HCT116 (cell line): ENCODE results near the gene GPR107.

Source experiments
- CEBPB ChIP-seq: IDR thresholded peaks from 2 replicates; pipeline ENCODE4 v1.6.1; 2012; ENCODE audit warnings: low read depth
- POLR2AphosphoS5 ChIP-seq: IDR thresholded peaks from 2 replicates; pipeline ENCODE4 v1.6.1; 2011; ENCODE audit warnings: mild to moderate bottlenecking, low read depth, low read length, moderate library complexity
- SIN3A ChIP-seq: IDR thresholded peaks from 2 replicates; pipeline ENCODE4 v1.6.1; 2012; ENCODE audit warnings: low read depth
- ZFX ChIP-seq: fragments of 450-650 bp; IDR thresholded peaks from 2 replicates; pipeline ENCODE4 v1.6.1; 2017
- ZNF274 ChIP-seq: fragments of 200-500 bp; sonication (Bioruptor generic); IDR thresholded peaks from 2 replicates; pipeline ENCODE4 v1.6.1; 2014; ENCODE audit warnings: mild to moderate bottlenecking, low read depth, low read length, inconsistent platforms
- TF ChIP-seq, protein P1 (sequence below), 3 experiments: fragments of 200-600 bp in 1 of 3; sonication (generic) in 1 of 3; IDR thresholded peaks in 2 of 3; conservative IDR thresholded peaks in 1 of 3; 2 replicates each; pipeline ENCODE4 v1.5.1; 2012 to 2017; ENCODE audit warnings: low read depth in 2 of 3, low read length in 2 of 3, antibody characterized with exemption in 1 of 3, borderline replicate concordance in 1 of 3, control low read depth in 1 of 3, mild to moderate bottlenecking in 1 of 3, mixed read lengths in 1 of 3, mixed run types in 1 of 3, moderate library complexity in 1 of 3; ENCODE audit not compliant: insufficient read depth in 1 of 3

DNA sequence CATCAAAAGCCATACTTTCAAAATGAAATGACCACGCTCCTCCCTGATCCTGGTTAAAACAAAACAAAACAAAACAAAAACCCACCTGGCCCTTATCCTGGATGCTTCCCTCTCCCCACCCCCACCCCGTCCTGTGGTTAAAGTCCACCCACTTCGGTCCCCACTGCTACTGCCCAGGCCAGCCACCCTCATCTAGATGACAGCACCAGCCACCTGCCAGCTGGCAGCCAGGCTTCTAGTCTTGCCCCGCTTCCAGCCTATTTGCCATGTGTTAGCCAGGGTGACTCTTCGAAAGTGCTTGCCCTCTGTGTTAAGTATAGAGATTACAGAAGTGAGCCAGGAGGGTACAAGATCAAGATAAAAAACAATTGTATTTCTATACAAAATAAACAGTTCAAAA, 91.0 kb downstream of the GPR107 start:
- TF ChIP-seq, protein P1, sequence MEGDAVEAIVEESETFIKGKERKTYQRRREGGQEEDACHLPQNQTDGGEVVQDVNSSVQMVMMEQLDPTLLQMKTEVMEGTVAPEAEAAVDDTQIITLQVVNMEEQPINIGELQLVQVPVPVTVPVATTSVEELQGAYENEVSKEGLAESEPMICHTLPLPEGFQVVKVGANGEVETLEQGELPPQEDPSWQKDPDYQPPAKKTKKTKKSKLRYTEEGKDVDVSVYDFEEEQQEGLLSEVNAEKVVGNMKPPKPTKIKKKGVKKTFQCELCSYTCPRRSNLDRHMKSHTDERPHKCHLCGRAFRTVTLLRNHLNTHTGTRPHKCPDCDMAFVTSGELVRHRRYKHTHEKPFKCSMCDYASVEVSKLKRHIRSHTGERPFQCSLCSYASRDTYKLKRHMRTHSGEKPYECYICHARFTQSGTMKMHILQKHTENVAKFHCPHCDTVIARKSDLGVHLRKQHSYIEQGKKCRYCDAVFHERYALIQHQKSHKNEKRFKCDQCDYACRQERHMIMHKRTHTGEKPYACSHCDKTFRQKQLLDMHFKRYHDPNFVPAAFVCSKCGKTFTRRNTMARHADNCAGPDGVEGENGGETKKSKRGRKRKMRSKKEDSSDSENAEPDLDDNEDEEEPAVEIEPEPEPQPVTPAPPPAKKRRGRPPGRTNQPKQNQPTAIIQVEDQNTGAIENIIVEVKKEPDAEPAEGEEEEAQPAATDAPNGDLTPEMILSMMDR (IDR thresholded peaks at IDR 0.05 in 2 of 3, conservative IDR thresholded peaks at IDR 0.05 in 1 of 3; ENCODE audit: borderline replicate concordance in 1 of 3, insufficient read depth in 1 of 3, low read depth in 2 of 3, low read length in 2 of 3): no peak
- no peak for TF ChIP-seq POLR2AphosphoS5
- TF ChIP-seq SIN3A: no peak
- TF ChIP-seq ZFX: no peak
- no peak for TF ChIP-seq ZNF274
- no peak for TF ChIP-seq CEBPB
